A673 (cell line): ENCODE results near the gene TNRC6A. TPM values are rescaled to one million over a fixed set of nuclear protein-coding genes. Genes with fewer than 3 reads are reported as not detected.

ENCODE experiments used
- BruUV-seq: library from RNA; stranded (reverse); fragments of 400-500 nt; replicated peaks from 2 replicates; lab custom pipeline; 2021; lab: Mats Ljungman, UMichigan
- CTCF ChIA-PET: fragments of 300-600 bp; sonication (Branson Sonifier 250); formaldehyde crosslinking; loops from one replicate; lab custom pipeline; 2022; ENCODE audit warnings: antibody characterized with exemption; lab: Charles Lee
- POLR2A ChIA-PET: fragments of 300-600 bp; sonication (Branson Sonifier 250); formaldehyde crosslinking; loops from one replicate; lab custom pipeline; 2022; ENCODE audit warnings: antibody characterized with exemption; ENCODE audit not compliant: low non-redundant PET; lab: Charles Lee
- DNase-seq: peaks from one replicate; pipeline ENCODE4 v3.0.0-alpha.2; 2015; ENCODE audit warnings: low spot score
- H3K27ac ChIP-seq: fragments of 200-600 bp; sonication (generic); 2 replicates; pipeline ENCODE4 v1.5.1; 2016; ENCODE audit warnings: mixed run types, low read depth, mild to moderate bottlenecking, mixed read lengths, antibody characterized with exemption, low read length; ENCODE audit not compliant: poor library complexity, severe bottlenecking
- H3K27me3 ChIP-seq: fragments of 200-600 bp; sonication (generic); replicated peaks from 2 replicates; pipeline ENCODE4 v1.6.1; 2017; ENCODE audit warnings: mixed run types, low read depth, mild to moderate bottlenecking, mixed read lengths, antibody characterized with exemption, low read length; ENCODE audit not compliant: insufficient read depth, poor library complexity
- H3K36me3 ChIP-seq: fragments of 200-600 bp; sonication (generic); 2 replicates; pipeline ENCODE4 v1.6.1; 2016; ENCODE audit warnings: mixed run types, mild to moderate bottlenecking, mixed read lengths, antibody characterized with exemption, low read length; ENCODE audit not compliant: insufficient read depth, poor library complexity, severe bottlenecking
- H3K4me1 ChIP-seq: fragments of 200-600 bp; sonication (generic); 2 replicates; pipeline ENCODE4 v1.6.1; 2017; ENCODE audit warnings: mixed run types, mild to moderate bottlenecking, mixed read lengths, antibody characterized with exemption, low read length; ENCODE audit not compliant: insufficient read depth, poor library complexity, severe bottlenecking
- H3K4me3 ChIP-seq: fragments of 200-600 bp; sonication (generic); 2 replicates; pipeline ENCODE4 v1.5.1; 2016; ENCODE audit warnings: low read depth, mixed run types, mild to moderate bottlenecking, mixed read lengths, low read length; ENCODE audit not compliant: poor library complexity, severe bottlenecking
- H3K9me3 ChIP-seq: fragments of 200-600 bp; sonication (generic); 2 replicates; pipeline ENCODE4 v1.6.1; 2016; ENCODE audit warnings: mixed run types, low read depth, mild to moderate bottlenecking, mixed read lengths, antibody characterized with exemption, low read length; ENCODE audit not compliant: poor library complexity, severe bottlenecking
- CTCF ChIP-seq: fragments of 300-800, 200-600 bp; sonication (generic); conservative IDR thresholded peaks from 2 replicates; pipeline ENCODE4 v1.5.1; 2017; ENCODE audit warnings: low read depth, mild to moderate bottlenecking, antibody characterized with exemption, low read length, moderate library complexity, mixed read lengths
- EZH2 ChIP-seq: fragments of 200-600 bp; sonication (generic); IDR thresholded peaks from 2 replicates; pipeline ENCODE4 v1.6.1; 2017; ENCODE audit warnings: borderline replicate concordance, low read depth, mild to moderate bottlenecking, mixed read lengths, antibody characterized with exemption, low read length; ENCODE audit not compliant: poor library complexity, severe bottlenecking
- intact Hi-C: fragments of 100-400 bp; cut with micrococcal nuclease; formaldehyde crosslinking; loops from one replicate; pipeline ENCODE4 v1.10.0; 2022; ENCODE audit not compliant: unreplicated experiment
- total RNA-seq: library from RNA; stranded (reverse); gene quantifications from 2 replicates; pipeline ENCODE4 v1.2.3, GENCODE V29; 2021

Gene TNRC6A
- total RNA-seq, 1 experiment from 2014 or later, result 90.8 TPM

DNA sequence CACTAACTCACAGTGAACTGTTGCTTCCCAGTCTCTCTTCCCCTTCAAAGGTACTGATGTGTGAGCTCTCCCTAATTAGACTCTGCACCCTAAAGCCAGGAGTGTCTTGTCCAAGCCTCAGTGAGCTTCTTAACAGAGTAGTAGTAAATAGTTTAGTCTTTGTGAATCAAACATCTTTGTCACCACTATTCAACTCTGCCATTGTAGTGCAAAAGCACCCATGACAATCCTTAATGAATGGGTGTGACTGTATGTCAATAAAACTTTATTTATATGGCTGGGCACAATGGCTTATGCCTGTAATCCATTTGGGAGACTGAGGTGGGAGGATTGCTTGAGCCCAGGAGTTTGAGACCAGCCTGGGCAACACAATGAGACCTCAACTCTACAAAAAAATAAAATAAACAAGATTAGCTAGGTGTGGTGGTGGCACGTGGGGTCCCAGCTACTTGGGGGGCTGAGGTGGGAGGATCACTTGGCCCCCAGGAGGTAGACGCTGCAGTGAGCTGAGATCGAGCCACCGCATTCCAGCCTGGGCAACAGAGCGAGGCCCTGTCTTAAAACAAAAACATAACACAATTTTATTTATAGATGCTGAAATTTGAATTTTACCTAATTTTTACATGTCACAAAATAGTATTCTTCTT is 45.5 kb upstream of the TNRC6A start:
- POLR2A ChIA-PET, result no interaction called here
- BruUV-seq, result no TSS peak
- CTCF ChIA-PET, result no interaction called here

GRCh38 chr16:24685539-24686432 is 43.7 kb upstream of the TNRC6A start:
- Histone ChIP-seq H3K9me3 (no peaks in the 10 kb centered on the region), H3K27me3 (no peaks in the 10 kb centered on the region), H3K27ac (no peak overlapping the region), H3K36me3 (no peaks in the 10 kb centered on the region), H3K4me3 (no peak overlapping the region), H3K4me1 (no peaks in the 10 kb centered on the region)
- POLR2A ChIA-PET, result no interaction called here
- DNase-seq, result no peak
- BruUV-seq, result no TSS peak
- CTCF ChIA-PET, result no interaction called here
- intact Hi-C loops, result loop anchor here (5.0 kb wide), 1 partner anchor 103 kb away; no protein-coding TSS in a partner anchor
- TF ChIP-seq EZH2 (no peak), CTCF (no peak)

More for the DNA sequence above, 45.5 kb upstream of the TNRC6A start:
- Histone ChIP-seq H3K27ac (no peak overlapping the region), H3K9me3 (no peaks in the 10 kb centered on the region), H3K4me1 (no peaks in the 10 kb centered on the region), H3K36me3 (no peaks in the 10 kb centered on the region), H3K4me3 (no peak overlapping the region), H3K27me3 (no peaks in the 10 kb centered on the region)
- no peak for DNase-seq
- TF ChIP-seq EZH2 (no peak), CTCF (no peak)
- intact Hi-C loops, result no loop called here

DNA sequence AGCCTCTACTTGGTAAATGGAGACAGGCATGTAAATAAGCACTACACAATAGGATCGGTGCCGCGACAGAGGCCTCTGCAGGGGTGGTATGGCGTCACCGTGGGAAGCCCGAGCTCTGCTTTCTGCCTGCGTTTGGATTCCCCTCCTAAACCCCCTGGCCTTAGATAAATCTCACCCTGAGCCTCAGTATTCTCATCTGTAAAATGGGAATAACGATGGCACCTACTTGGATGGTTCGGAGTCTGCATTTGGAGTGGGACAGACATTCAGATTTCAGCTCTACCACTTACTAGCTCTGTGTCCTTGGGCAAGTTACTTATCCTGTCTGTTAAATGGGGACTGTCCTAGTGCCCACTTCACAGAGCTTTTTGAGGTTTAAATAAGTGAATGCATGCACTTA is 42.8 kb upstream of the TNRC6A start:
- POLR2A ChIA-PET, result interaction anchor here (0.5 kb wide), 1 partner anchor 44 kb away, joined by 3 read pairs; no protein-coding TSS in a partner anchor
- TF ChIP-seq CTCF (no peak), EZH2 (no peak)
- Histone ChIP-seq H3K36me3 (no peaks in the 10 kb centered on the region), H3K4me3 (no peak overlapping the region), H3K27ac (no peak overlapping the region), H3K4me1 (no peaks in the 10 kb centered on the region), H3K27me3 (no peaks in the 10 kb centered on the region), H3K9me3 (no peaks in the 10 kb centered on the region)
- no TSS peak for BruUV-seq
- no peak for DNase-seq
- intact Hi-C loops, result loop anchor here (5.0 kb wide), 1 partner anchor 104 kb away; no protein-coding TSS in a partner anchor
- CTCF ChIA-PET, result no interaction called here
